ENCODE measurements around the gene C19orf47. TPM values are rescaled to one million over a fixed set of nuclear protein-coding genes. Genes with fewer than 3 reads are reported as not detected.
A peak's percentile ranks its signal among the peaks of the same experiment; 100 is the strongest.

C19orf47 gene
- total and polyA plus RNA-seq, 2 donors, result 7.3 to 13.9 TPM

GRCh38 chr19:40282920-40283319 lies 65.3 kb downstream of the C19orf47 start:
- 95% methylated on average over 4 of the region's 4 CpGs for WGBS
- Histone ChIP-seq H3K27ac (ENCODE audit: low read depth in 1 of 2, low read length in 1 of 2) (no peak overlapping the region), H3K27me3 (ENCODE audit: control insufficient read depth in 2 of 2, insufficient read depth in 1 of 2, low read length in 1 of 2) (no peaks in the 10 kb centered on the region), H3K4me1 (ENCODE audit: control insufficient read depth in 2 of 2, insufficient read depth in 2 of 2, low read length in 2 of 2) (peaks cover 24 to 74% of the 10 kb centered on the region in 2 donors), H3K36me3 (ENCODE audit: control insufficient read depth in 2 of 2, insufficient read depth in 2 of 2, low read length in 1 of 2) (peaks cover 8 to 13% of the 10 kb centered on the region in 2 donors), H3K9me3 (ENCODE audit: control insufficient read depth in 2 of 2, insufficient read depth in 1 of 2, low read length in 1 of 2) (no peaks in the 10 kb centered on the region), H3K4me3 (ENCODE audit: low read length in 2 of 2) (no peak overlapping the region)
- no peak for DNase-seq (ENCODE audit: low read depth in 6 of 9, low spot score in 9 of 9)

- Histone ChIP-seq H3K27me3 (ENCODE audit: control insufficient read depth in 2 of 2, insufficient read depth in 1 of 2, low read length in 1 of 2) (no peaks in the 10 kb centered on the region), H3K4me1 (ENCODE audit: control insufficient read depth in 2 of 2, insufficient read depth in 2 of 2, low read length in 2 of 2) (peaks cover 24 to 78% of the 10 kb centered on the region in 2 donors), H3K36me3 (ENCODE audit: control insufficient read depth in 2 of 2, insufficient read depth in 2 of 2, low read length in 1 of 2) (peaks cover 8 to 13% of the 10 kb centered on the region in 2 donors), H3K27ac (ENCODE audit: low read depth in 1 of 2, low read length in 1 of 2) (peak overlapping the region in 1 of 2 donors; percentile 5), H3K9me3 (ENCODE audit: control insufficient read depth in 2 of 2, insufficient read depth in 1 of 2, low read length in 1 of 2) (no peaks in the 10 kb centered on the region), H3K4me3 (ENCODE audit: low read length in 2 of 2) (no peak overlapping the region)
- WGBS, result 97% methylated on average over 6 of the region's 6 CpGs
- no peak for DNase-seq (ENCODE audit: low read depth in 6 of 9, low spot score in 9 of 9)
Measured at GRCh38 chr19:40282209-40282580, 66.0 kb downstream of the C19orf47 start.

- DNase-seq (ENCODE audit: low read depth in 6 of 9, low spot score in 9 of 9), result no peak
- H3K27me3 ChIP-seq (ENCODE audit: control insufficient read depth in 2 of 2, insufficient read depth in 1 of 2, low read length in 1 of 2), result no peaks in the 10 kb centered on the region
- peak overlapping the region in 1 of 2 donors; percentile 5 for H3K27ac ChIP-seq (ENCODE audit: low read depth in 1 of 2, low read length in 1 of 2)
- peaks cover 24 to 72% of the 10 kb centered on the region in 2 donors for H3K4me1 ChIP-seq (ENCODE audit: control insufficient read depth in 2 of 2, insufficient read depth in 2 of 2, low read length in 2 of 2)
- H3K4me3 ChIP-seq (ENCODE audit: low read length in 2 of 2), result no peak overlapping the region
- WGBS, result 95% methylated on average over 14 of the region's 14 CpGs
- H3K9me3 ChIP-seq (ENCODE audit: control insufficient read depth in 2 of 2, insufficient read depth in 1 of 2, low read length in 1 of 2), result no peaks in the 10 kb centered on the region
- peaks cover 8 to 13% of the 10 kb centered on the region in 2 donors for H3K36me3 ChIP-seq (ENCODE audit: control insufficient read depth in 2 of 2, insufficient read depth in 2 of 2, low read length in 1 of 2)
Measured at GRCh38 chr19:40281381-40282208, 66.6 kb downstream of the C19orf47 start.

- H3K4me3 ChIP-seq (ENCODE audit: low read length in 2 of 2), result no peak overlapping the region
- peaks cover 24 to 64% of the 10 kb centered on the region in 2 donors for H3K4me1 ChIP-seq (ENCODE audit: control insufficient read depth in 2 of 2, insufficient read depth in 2 of 2, low read length in 2 of 2)
- H3K36me3 ChIP-seq (ENCODE audit: control insufficient read depth in 2 of 2, insufficient read depth in 2 of 2, low read length in 1 of 2), result peaks cover 8 to 13% of the 10 kb centered on the region in 2 donors
- DNase-seq (ENCODE audit: low read depth in 6 of 9, low spot score in 9 of 9), result no peak
- H3K27ac ChIP-seq (ENCODE audit: low read depth in 1 of 2, low read length in 1 of 2), result peak overlapping the region in 1 of 2 donors; percentile 17
- H3K9me3 ChIP-seq (ENCODE audit: control insufficient read depth in 2 of 2, insufficient read depth in 1 of 2, low read length in 1 of 2), result no peaks in the 10 kb centered on the region
- 88% methylated on average over 10 of the region's 10 CpGs for WGBS
- no peaks in the 10 kb centered on the region for H3K27me3 ChIP-seq (ENCODE audit: control insufficient read depth in 2 of 2, insufficient read depth in 1 of 2, low read length in 1 of 2)
Measured at GRCh38 chr19:40280608-40281221, 67.5 kb downstream of the C19orf47 start.

GRCh38 chr19:40279761-40280607 lies 68.2 kb downstream of the C19orf47 start:
- peaks cover 8 to 13% of the 10 kb centered on the region in 2 donors for H3K36me3 ChIP-seq (ENCODE audit: control insufficient read depth in 2 of 2, insufficient read depth in 2 of 2, low read length in 1 of 2)
- no peak for DNase-seq (ENCODE audit: low read depth in 6 of 9, low spot score in 9 of 9)
- 69% methylated on average over 17 of the region's 17 CpGs for WGBS
- no peak overlapping the region for H3K4me3 ChIP-seq (ENCODE audit: low read length in 2 of 2)
- no peaks in the 10 kb centered on the region for H3K9me3 ChIP-seq (ENCODE audit: control insufficient read depth in 2 of 2, insufficient read depth in 1 of 2, low read length in 1 of 2)
- peaks cover 29 to 66% of the 10 kb centered on the region in 2 donors for H3K4me1 ChIP-seq (ENCODE audit: control insufficient read depth in 2 of 2, insufficient read depth in 2 of 2, low read length in 2 of 2)
- H3K27ac ChIP-seq (ENCODE audit: low read depth in 1 of 2, low read length in 1 of 2), result peak overlapping the region in 1 of 2 donors; percentile 37
- no peaks in the 10 kb centered on the region for H3K27me3 ChIP-seq (ENCODE audit: control insufficient read depth in 2 of 2, insufficient read depth in 1 of 2, low read length in 1 of 2)

- WGBS, result 67% methylated on average over 15 of the region's 15 CpGs
- no peak for DNase-seq (ENCODE audit: low read depth in 6 of 9, low spot score in 9 of 9)
- peaks cover 37 to 71% of the 10 kb centered on the region in 2 donors for H3K4me1 ChIP-seq (ENCODE audit: control insufficient read depth in 2 of 2, insufficient read depth in 2 of 2, low read length in 2 of 2)
- no peaks in the 10 kb centered on the region for H3K9me3 ChIP-seq (ENCODE audit: control insufficient read depth in 2 of 2, insufficient read depth in 1 of 2, low read length in 1 of 2)
- H3K36me3 ChIP-seq (ENCODE audit: control insufficient read depth in 2 of 2, insufficient read depth in 2 of 2, low read length in 1 of 2), result peaks cover 8 to 13% of the 10 kb centered on the region in 2 donors
- H3K27ac ChIP-seq (ENCODE audit: low read depth in 1 of 2, low read length in 1 of 2), result peak overlapping the region in 1 of 2 donors; percentile 25
- H3K4me3 ChIP-seq (ENCODE audit: low read length in 2 of 2), result no peak overlapping the region
- H3K27me3 ChIP-seq (ENCODE audit: control insufficient read depth in 2 of 2, insufficient read depth in 1 of 2, low read length in 1 of 2), result no peaks in the 10 kb centered on the region
Measured at GRCh38 chr19:40279120-40279551, 69.1 kb downstream of the C19orf47 start.

- Histone ChIP-seq H3K4me3 (ENCODE audit: low read length in 2 of 2) (no peak overlapping the region), H3K9me3 (ENCODE audit: control insufficient read depth in 2 of 2, insufficient read depth in 1 of 2, low read length in 1 of 2) (no peaks in the 10 kb centered on the region), H3K4me1 (ENCODE audit: control insufficient read depth in 2 of 2, insufficient read depth in 2 of 2, low read length in 2 of 2) (peaks cover 37 to 71% of the 10 kb centered on the region in 2 donors), H3K27ac (ENCODE audit: low read depth in 1 of 2, low read length in 1 of 2) (peak overlapping the region in 1 of 2 donors; percentile 19), H3K27me3 (ENCODE audit: control insufficient read depth in 2 of 2, insufficient read depth in 1 of 2, low read length in 1 of 2) (no peaks in the 10 kb centered on the region), H3K36me3 (ENCODE audit: control insufficient read depth in 2 of 2, insufficient read depth in 2 of 2, low read length in 1 of 2) (peaks cover 8 to 13% of the 10 kb centered on the region in 2 donors)
- WGBS, result 92% methylated on average over 16 of the region's 16 CpGs
- DNase-seq (ENCODE audit: low read depth in 6 of 9, low spot score in 9 of 9), result no peak
Measured at GRCh38 chr19:40278361-40279035, 69.7 kb downstream of the C19orf47 start.

GRCh38 chr19:40277356-40278059 lies 70.7 kb downstream of the C19orf47 start:
- 92% methylated on average over 10 of the region's 10 CpGs for WGBS
- H3K9me3 ChIP-seq (ENCODE audit: control insufficient read depth in 2 of 2, insufficient read depth in 1 of 2, low read length in 1 of 2), result no peaks in the 10 kb centered on the region
- no peak overlapping the region for H3K27ac ChIP-seq (ENCODE audit: low read depth in 1 of 2, low read length in 1 of 2)
- no peak overlapping the region for H3K4me3 ChIP-seq (ENCODE audit: low read length in 2 of 2)
- peaks cover 6 to 10% of the 10 kb centered on the region in 2 donors for H3K36me3 ChIP-seq (ENCODE audit: control insufficient read depth in 2 of 2, insufficient read depth in 2 of 2, low read length in 1 of 2)
- no peaks in the 10 kb centered on the region for H3K27me3 ChIP-seq (ENCODE audit: control insufficient read depth in 2 of 2, insufficient read depth in 1 of 2, low read length in 1 of 2)
- H3K4me1 ChIP-seq (ENCODE audit: control insufficient read depth in 2 of 2, insufficient read depth in 2 of 2, low read length in 2 of 2), result peaks cover 34 to 67% of the 10 kb centered on the region in 2 donors
- no peak for DNase-seq (ENCODE audit: low read depth in 6 of 9, low spot score in 9 of 9)

Data from thymus (tissue), 11 donors.